NCI-H1417 (cell line): ENCODE results near the gene EIF3B.
"Not testable (repeated sequence)": the region's sequence is repeated elsewhere in the genome, so short reads cannot be mapped to it uniquely, and the experiment has no call there.

Experiments
- DNase-seq, 3 experiments: peaks; one replicate each; lab custom pipeline; 2025; lab: John Stamatoyannopoulos, UW

EIF3B gene

GRCh38 chr7:2399848-2400587 is 45.4 kb downstream of the EIF3B start:
- peak in 1 of 3 experiments; percentile 25 for DNase-seq

DNA sequence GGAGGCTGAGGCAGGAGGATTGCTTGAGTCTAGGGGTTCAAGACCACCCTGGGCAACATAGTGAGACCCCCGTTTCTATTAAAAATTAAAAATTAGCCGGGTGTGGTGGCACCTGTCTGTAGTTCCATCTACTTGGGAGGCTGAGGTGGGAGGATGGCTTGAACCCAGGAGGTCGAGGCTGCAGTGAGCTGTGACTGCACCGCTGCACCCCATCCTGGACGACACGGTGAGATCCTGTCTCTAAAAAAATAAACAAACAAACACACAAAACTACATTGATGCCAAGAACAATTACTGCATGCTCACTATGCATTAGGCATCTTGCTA is 48.0 kb downstream of the EIF3B start:
- DNase-seq = no peak

DNA sequence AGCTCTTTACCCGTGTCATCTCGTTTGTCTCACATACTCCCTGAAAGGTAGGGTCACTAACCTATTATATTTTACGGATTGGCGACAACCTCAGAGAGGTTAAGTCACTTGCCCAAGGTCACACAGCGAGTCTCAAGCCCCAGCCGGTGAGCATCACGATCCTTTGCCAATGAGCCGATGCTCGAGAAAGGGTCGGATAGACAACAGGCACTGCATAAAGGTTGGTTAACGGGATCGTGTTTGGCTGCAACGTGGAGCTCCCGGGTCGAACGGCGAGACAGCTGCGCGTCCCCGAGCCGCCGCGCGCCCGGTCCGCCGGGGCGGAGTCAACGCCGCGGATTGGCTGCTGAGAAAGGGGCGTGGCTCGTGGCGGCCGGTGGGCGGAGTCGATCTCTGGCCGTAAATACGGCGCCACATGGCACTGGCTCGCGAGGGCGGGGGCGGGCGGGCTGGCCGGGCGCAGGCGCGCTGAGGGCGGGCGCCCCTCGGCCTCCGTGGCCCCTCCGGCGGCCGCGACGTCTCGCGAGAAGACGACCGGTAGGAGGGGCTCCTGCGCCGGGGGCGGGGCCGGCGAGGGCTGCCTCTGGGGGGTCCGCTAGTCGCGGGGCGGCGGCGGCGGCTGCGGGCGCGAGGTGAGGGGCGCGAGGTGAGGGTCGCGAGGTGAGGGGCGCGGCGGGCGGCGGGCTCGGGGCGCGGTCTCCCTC is 48.5 kb downstream of the EIF3B start, which contains the start of gene CHST12:
CHST12 (plus strand) TSS at position 598 of the 704 bp plus-strand sequence. CDS start 29,029 bp downstream, outside the sequence.
- peak; percentile 94 to 97 (median 96) for DNase-seq

GRCh38 chr7:2403718-2404648 is 49.4 kb downstream of the EIF3B start:
- DNase-seq = peak in 2 of 3 experiments; percentile 69 to 78

GRCh38 chr7:2404714-2405119 is 50.1 kb downstream of the EIF3B start:
- DNase-seq = no peak

GRCh38 chr7:2405201-2405600 is 50.6 kb downstream of the EIF3B start:
- DNase-seq = no peak

GRCh38 chr7:2405601-2406345 is 51.1 kb downstream of the EIF3B start:
- no peak for DNase-seq

DNA sequence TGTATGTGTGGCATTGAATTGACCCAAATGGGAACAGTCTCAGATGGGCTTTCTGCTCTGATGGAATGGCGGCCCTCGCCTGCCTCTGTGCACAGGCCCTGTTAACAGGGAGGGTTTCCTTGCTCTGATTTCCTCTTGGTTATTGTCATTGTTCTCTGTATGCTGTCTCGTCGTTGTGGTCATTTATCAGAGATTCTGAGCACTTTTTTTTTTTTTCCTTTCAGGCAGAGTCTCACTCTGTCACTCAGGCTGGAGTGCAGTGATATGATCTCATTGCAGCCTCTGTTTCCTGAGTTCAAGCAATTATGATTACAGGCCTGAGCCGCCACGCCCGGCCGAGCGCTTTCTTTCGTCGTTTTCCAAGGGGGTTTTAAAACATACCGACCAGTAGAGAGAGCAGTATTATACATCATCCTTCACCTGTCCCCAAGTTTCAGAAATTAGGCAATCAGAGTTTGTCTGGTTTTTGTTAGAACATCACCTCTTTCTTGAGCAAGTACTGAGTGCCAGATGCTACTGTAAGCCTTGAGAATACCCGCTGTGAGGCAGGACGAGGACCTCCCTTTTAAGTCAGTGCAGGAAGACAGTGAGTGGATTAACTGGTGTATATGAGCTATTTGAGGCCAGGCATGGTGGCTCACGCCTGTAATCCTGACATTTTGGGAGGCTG is 55.3 kb downstream of the EIF3B start:
- peak in 1 of 3 experiments; percentile 42 for DNase-seq

DNA sequence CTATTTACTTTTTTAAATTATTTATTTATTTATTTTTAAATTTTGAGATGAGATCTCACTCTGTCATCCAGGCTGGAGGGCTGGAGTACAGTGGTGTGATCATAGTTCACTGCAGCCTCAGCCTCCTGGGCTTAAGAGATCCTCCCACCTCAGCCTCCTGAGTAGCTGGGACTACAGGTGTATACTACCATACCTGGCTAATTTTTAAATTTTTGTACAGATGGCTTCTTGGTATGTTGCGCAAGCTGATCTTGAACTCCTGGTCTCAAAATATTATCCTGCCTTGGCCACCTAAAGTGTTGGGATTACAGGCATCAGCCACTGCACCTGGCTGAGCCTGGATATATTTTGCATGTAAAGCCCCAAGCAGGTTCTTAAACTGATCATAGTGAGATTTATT is 56.4 kb downstream of the EIF3B start:
- no peak for DNase-seq

- DNase-seq = peak in 1 of 3 experiments; percentile 36
Measured at GRCh38 chr7:2411815-2412586, 57.4 kb downstream of the EIF3B start.

DNA sequence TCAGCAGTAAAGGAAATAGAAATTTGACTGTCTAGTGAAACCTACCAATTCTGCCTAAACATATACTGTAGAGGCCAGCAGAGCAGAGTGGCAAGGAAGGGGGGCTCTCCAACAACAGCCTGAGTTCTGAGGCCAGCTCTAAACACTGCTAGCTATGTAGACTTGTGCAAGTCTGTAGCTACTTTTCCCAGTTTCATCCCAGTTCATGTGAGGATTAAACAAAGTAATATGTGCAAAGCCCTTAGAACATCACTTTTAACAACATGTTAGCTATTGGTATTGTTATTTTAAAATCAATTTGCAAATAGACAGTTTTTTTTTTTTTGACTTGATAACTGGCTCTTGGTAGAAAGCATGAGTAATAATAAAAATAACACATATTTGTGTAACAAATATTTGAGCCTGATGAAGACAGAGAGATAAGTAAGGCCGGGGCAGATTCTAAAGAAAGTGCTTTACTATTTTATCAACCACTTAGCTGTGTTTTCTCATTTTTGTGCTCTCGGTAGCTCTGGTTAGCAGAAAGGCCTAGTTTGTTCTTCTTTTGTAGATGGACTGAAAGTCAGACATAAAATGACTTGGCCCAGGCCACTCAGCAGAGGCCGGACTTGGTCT is 58.1 kb downstream of the EIF3B start:
- no peak for DNase-seq

DNA sequence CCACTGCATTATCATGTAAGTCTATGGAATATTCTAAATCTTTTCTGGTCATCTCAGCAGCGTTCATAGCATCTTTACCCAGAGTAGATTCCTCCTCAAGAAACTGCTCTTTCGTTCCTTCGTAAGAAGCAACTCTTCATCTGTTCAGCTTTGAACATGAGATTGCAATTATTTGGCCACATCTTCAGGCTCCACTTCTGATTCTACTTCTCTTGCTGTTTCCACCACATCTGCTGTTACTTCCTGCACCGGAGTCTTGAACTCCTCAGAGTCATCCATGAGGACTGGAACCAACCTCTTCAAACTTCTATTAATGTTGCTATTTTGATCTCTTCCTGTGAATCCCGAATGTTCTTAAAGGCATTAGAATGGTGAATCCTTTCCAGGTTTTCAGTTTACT is 61.4 kb downstream of the EIF3B start:
- DNase-seq = no peak

DNA sequence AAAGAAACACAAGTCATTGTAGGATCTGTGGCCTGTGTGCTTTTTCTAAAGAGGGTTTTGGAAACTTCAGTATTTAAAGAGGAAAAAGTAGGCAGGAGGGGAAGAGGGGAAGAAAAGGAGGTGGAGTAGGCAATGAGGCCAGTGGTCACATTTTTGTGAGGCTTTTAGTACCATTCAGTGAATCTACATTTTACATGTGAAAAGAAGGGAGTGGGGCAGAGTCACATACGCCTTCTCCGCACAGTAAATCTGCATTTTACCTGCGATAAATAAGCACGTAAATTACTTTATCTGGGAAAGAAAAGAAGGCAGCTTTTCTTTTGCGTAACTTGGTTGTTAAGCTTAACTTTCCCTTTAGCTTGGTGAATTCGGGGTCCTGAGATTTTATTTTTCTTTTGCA is 62.0 kb downstream of the EIF3B start:
- no peak for DNase-seq

GRCh38 chr7:2417178-2417577 is 62.6 kb downstream of the EIF3B start:
- not testable (repeated sequence) for DNase-seq

DNA sequence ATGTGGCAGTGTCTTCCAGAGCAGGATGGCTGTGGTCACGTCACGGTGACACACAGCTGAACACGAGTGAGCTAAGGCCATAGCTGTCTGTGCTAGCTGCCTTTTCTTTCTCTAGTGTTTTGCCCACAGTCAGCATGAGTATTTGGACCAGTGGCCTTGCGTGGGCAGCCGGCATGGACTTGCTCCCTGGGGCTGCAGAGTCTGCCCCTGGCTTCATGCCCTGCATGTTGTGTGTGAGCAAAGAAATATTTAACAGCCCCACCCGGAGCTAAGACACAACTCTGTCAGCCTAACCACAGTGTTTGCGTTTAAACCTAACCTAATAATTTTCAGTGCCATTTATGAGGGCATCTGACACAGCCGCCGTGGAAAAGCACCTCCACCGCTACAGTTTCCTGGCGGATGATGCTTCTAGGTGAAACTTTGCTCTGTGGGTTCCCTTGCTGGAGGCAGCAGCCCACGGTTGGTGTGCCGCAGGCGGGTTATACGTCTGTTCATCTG is 63.4 kb downstream of the EIF3B start:
- peak in 1 of 3 experiments; percentile 42 for DNase-seq

GRCh38 chr7:2420216-2420933 is 65.7 kb downstream of the EIF3B start:
- DNase-seq = no peak

GRCh38 chr7:2421943-2422310 is 67.3 kb downstream of the EIF3B start:
- no peak for DNase-seq

DNA sequence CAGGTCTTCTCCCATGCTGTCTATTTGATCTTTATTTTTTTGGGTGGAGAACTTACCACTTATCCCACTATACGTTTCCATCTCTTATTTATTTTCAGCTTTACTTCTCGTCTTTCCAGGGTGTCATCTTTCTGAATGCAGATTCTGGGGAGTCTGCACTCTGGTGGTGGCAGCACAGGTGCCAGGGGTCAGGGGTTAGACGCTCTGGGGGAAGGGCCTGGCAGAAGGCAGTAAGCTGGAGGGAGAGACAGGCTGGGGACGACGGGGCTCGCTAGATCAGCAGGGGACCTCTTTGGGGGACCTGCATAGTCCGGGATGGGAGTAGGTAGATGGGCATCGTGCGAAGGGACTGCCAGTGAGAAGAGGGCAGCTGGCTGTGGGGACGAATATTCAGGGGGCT is 71.1 kb downstream of the EIF3B start:
- no peak for DNase-seq
